AG08395 (cell line): ENCODE measurements around the gene ADD3.

ENCODE experiments used
- DNase-seq: peaks from one replicate; pipeline ENCODE4 v3.0.0; 2012; ENCODE audit warnings: mixed read lengths, low spot score

Gene ADD3

GRCh38 chr10:110153396-110153795 is 145.6 kb downstream of the ADD3 start:
- no peak for DNase-seq

GRCh38 chr10:110156046-110156445 is 148.3 kb downstream of the ADD3 start:
- DNase-seq: no peak

- DNase-seq: no peak
Measured at GRCh38 chr10:110158051-110159005, 150.5 kb downstream of the ADD3 start.

GRCh38 chr10:110160081-110160480 is 152.3 kb downstream of the ADD3 start:
- no peak for DNase-seq

GRCh38 chr10:110160522-110160921 is 152.7 kb downstream of the ADD3 start:
- DNase-seq: no peak

- no peak for DNase-seq
Measured at GRCh38 chr10:110162741-110163145, 155.0 kb downstream of the ADD3 start.

- DNase-seq: no peak
Measured at GRCh38 chr10:110163192-110163773, 155.5 kb downstream of the ADD3 start.

- DNase-seq: no peak
Measured at GRCh38 chr10:110163841-110164240, 156.1 kb downstream of the ADD3 start.

GRCh38 chr10:110165239-110165638 is 157.5 kb downstream of the ADD3 start:
- no peak for DNase-seq

- no peak for DNase-seq
Measured at GRCh38 chr10:110167149-110167548, 159.4 kb downstream of the ADD3 start.

- no peak for DNase-seq
Measured at GRCh38 chr10:110168601-110169481, 161.1 kb downstream of the ADD3 start.

- no peak for DNase-seq
Measured at GRCh38 chr10:110169586-110169985, 161.8 kb downstream of the ADD3 start.

- DNase-seq: no peak
Measured at GRCh38 chr10:110170142-110170971, 162.6 kb downstream of the ADD3 start.

- DNase-seq: no peak
Measured at GRCh38 chr10:110171032-110171431, 163.2 kb downstream of the ADD3 start.

GRCh38 chr10:110172155-110172554 is 164.4 kb downstream of the ADD3 start:
- DNase-seq: no peak

GRCh38 chr10:110174201-110174600 is 166.4 kb downstream of the ADD3 start:
- no peak for DNase-seq

- DNase-seq: no peak
Measured at GRCh38 chr10:110174816-110175215, 167.0 kb downstream of the ADD3 start.

- DNase-seq: no peak
Measured at GRCh38 chr10:110175406-110175805, 167.6 kb downstream of the ADD3 start.

GRCh38 chr10:110176141-110177030 is 168.6 kb downstream of the ADD3 start:
- DNase-seq: no peak

GRCh38 chr10:110179220-110179619 is 171.4 kb downstream of the ADD3 start:
- DNase-seq: no peak
